ENCODE results near the gene CAVIN2.

CAVIN2 gene

DNA sequence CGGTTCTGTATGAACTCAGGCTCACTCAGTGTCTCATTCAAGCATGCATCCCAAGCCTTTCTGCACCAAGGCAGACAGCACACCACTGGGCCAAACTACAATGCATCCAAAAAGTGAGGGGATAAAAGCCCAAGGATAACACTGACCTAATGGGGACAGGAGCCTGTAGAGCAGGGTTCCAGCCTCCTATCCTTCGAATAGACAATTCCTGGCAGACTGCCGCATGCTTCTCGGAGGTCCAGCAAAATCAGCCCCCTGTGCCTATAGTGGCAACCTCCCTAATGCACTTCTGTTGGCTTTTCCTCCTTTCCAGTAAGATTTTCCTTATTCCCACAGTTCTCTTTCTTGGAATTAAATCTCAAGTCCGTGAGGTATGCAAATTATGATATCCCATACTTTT is 44.8 kb upstream of the CAVIN2 start:
- Mint-ChIP-seq H3K9me3 (peaks cover 9% of the 10 kb centered on the region), H3K36me3 (ENCODE audit: low read depth) (no peaks in the 10 kb centered on the region), H3K27me3 (ENCODE audit: low read depth) (no peaks in the 10 kb centered on the region), H3K27ac (no peak overlapping the region), H3K4me1 (no peaks in the 10 kb centered on the region), H3K4me3 (no peak overlapping the region)
- TF ChIP-seq, protein P1, sequence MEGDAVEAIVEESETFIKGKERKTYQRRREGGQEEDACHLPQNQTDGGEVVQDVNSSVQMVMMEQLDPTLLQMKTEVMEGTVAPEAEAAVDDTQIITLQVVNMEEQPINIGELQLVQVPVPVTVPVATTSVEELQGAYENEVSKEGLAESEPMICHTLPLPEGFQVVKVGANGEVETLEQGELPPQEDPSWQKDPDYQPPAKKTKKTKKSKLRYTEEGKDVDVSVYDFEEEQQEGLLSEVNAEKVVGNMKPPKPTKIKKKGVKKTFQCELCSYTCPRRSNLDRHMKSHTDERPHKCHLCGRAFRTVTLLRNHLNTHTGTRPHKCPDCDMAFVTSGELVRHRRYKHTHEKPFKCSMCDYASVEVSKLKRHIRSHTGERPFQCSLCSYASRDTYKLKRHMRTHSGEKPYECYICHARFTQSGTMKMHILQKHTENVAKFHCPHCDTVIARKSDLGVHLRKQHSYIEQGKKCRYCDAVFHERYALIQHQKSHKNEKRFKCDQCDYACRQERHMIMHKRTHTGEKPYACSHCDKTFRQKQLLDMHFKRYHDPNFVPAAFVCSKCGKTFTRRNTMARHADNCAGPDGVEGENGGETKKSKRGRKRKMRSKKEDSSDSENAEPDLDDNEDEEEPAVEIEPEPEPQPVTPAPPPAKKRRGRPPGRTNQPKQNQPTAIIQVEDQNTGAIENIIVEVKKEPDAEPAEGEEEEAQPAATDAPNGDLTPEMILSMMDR (IDR thresholded peaks at IDR 0.05; ENCODE audit: unreplicated experiment in 3 of 3), result no peak

- peaks cover 9% of the 10 kb centered on the region for H3K9me3 Mint-ChIP-seq
- H3K27me3 Mint-ChIP-seq (ENCODE audit: low read depth), result no peaks in the 10 kb centered on the region
- H3K4me3 Mint-ChIP-seq, result no peak overlapping the region
- no peaks in the 10 kb centered on the region for H3K36me3 Mint-ChIP-seq (ENCODE audit: low read depth)
- peaks cover 8% of the 10 kb centered on the region for H3K4me1 Mint-ChIP-seq
- H3K27ac Mint-ChIP-seq, result no peak overlapping the region
- TF ChIP-seq, protein P1 (IDR thresholded peaks at IDR 0.05; ENCODE audit: unreplicated experiment in 3 of 3), result no peak
Observed at GRCh38 chr2:191889931-191890330, 43.0 kb upstream of the CAVIN2 start.

DNA sequence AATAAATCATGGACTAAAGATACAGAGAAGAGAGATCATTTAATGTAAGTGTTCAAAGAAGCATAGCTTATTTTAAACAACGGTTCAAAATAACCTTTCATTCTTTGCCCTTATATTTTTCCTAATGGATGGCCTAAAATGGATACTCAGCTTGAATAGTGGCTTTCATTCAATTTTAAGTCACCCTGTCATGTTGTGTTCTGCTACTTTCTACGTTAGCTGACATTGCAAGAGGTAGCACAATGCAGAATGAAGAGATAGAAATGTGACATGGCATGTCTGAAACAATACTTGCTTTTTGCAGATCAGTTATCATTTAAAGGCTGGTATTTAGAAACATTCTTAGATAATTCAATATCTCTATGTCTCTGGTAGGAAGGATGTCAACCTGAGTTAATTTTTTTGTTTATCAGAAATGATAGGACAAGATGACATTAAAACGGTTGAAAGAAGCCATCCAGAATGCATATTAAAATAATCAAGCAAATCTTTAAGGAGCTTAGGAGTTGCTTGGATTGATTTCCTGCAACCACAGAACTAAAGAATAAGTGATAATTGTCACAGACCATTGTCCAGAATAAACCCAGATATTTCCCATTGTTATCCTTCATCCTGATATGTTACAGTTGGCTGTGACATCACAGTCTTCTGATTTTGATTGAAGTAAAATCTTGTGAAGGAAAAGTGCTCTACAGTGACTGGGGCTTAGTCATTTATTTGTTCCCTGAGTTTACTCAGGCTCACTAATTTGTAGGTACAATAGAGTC is 41.7 kb upstream of the CAVIN2 start:
- TF ChIP-seq, protein P1 (IDR thresholded peaks at IDR 0.05; ENCODE audit: unreplicated experiment in 3 of 3), result no peak
- Mint-ChIP-seq H3K36me3 (ENCODE audit: low read depth) (no peaks in the 10 kb centered on the region), H3K9me3 (peaks cover 9% of the 10 kb centered on the region), H3K27me3 (ENCODE audit: low read depth) (no peaks in the 10 kb centered on the region), H3K4me1 (peaks cover 10% of the 10 kb centered on the region), H3K4me3 (no peak overlapping the region), H3K27ac (no peak overlapping the region)

DNA sequence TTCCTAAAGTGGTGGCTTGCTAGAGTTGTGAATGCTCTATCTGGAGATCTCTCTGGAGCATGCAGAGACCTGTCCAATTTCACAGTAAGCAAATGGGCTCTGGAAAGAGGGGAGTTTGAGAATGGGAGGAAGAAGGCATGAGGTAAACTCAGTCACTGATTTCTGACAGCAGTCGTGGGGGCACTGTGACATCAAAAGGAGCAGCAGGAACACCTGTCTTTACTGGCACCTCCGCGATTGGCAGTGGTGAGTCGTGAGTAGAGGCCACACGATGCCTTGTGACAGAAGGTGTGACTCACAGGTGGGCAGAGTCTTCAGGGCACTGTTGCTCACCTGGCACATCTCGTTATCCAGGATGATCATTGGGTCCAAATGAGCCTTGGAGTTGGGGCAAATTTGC is 38.8 kb upstream of the CAVIN2 start:
- no peaks in the 10 kb centered on the region for H3K36me3 Mint-ChIP-seq (ENCODE audit: low read depth)
- no peaks in the 10 kb centered on the region for H3K9me3 Mint-ChIP-seq
- peak overlapping the region; percentile 61 to 75 (median 67) for H3K27ac Mint-ChIP-seq
- H3K27me3 Mint-ChIP-seq (ENCODE audit: low read depth), result peaks cover under 1% of the 10 kb centered on the region
- H3K4me3 Mint-ChIP-seq, result no peak overlapping the region
- TF ChIP-seq, protein P1 (IDR thresholded peaks at IDR 0.05; ENCODE audit: unreplicated experiment in 3 of 3), result no peak
- peaks cover 10% of the 10 kb centered on the region for H3K4me1 Mint-ChIP-seq

DNA sequence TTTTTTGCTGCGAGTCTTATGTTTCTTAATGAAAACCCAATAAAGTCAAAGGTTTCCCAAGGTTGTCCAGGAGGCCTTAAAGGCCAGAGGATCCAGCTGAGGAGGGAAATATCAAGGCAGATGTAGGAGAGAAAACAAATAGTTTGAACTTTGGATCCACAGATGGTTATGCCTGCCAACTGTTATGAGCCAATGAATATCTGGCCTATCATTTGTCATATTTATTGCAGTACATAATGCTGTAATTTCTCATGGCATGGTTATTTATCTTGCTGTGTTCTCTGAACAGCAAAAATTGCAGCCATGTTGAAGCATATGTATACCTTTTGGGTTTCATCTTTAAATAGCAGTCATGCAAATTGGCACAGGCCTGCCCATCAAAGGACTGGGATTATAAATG is 38.2 kb upstream of the CAVIN2 start:
- peak overlapping the region; percentile 61 to 75 (median 67) for H3K27ac Mint-ChIP-seq
- no peaks in the 10 kb centered on the region for H3K36me3 Mint-ChIP-seq (ENCODE audit: low read depth)
- H3K4me1 Mint-ChIP-seq, result peaks cover 10% of the 10 kb centered on the region
- H3K27me3 Mint-ChIP-seq (ENCODE audit: low read depth), result peaks cover 4% of the 10 kb centered on the region
- TF ChIP-seq, protein P1 (IDR thresholded peaks at IDR 0.05; ENCODE audit: unreplicated experiment in 3 of 3), result no peak
- H3K9me3 Mint-ChIP-seq, result no peaks in the 10 kb centered on the region
- no peak overlapping the region for H3K4me3 Mint-ChIP-seq
